Trophoblast cell (in vitro differentiated cells and primary cell): Measurements from ENCODE around the gene FAM163A.

Source experiments
- DNase-seq, 2 donors: peaks; one replicate each; pipeline ENCODE4 v3.0.0-alpha.2; 2016
- H2AFZ ChIP-seq: 2 replicates; pipeline ENCODE4 v1.6.1; 2013; ENCODE audit warnings: low read length, moderate library complexity, mild to moderate bottlenecking; ENCODE audit not compliant: insufficient read depth, poor library complexity
- H2AK5ac ChIP-seq: 2 replicates; pipeline ENCODE4 v1.6.1; 2013; ENCODE audit warnings: mild to moderate bottlenecking, low read length
- H2BK120ac ChIP-seq: 2 replicates; pipeline ENCODE4 v1.6.1; 2013; ENCODE audit warnings: low read length, mild to moderate bottlenecking, moderate library complexity; ENCODE audit not compliant: insufficient read depth, poor library complexity
- H2BK12ac ChIP-seq: 2 replicates; pipeline ENCODE4 v1.6.1; 2013; ENCODE audit warnings: mild to moderate bottlenecking, low read length, moderate library complexity
- H2BK5ac ChIP-seq: 2 replicates; pipeline ENCODE4 v1.6.1; 2013; ENCODE audit warnings: low read length, low read depth, moderate library complexity, mild to moderate bottlenecking; ENCODE audit not compliant: poor library complexity
- H3K14ac ChIP-seq: 2 replicates; pipeline ENCODE4 v1.6.1; 2013; ENCODE audit warnings: mild to moderate bottlenecking, low read length
- H3K18ac ChIP-seq: 2 replicates; pipeline ENCODE4 v1.6.1; 2013; ENCODE audit warnings: mild to moderate bottlenecking, low read length
- H3K23ac ChIP-seq: 2 replicates; pipeline ENCODE4 v1.6.1; 2013; ENCODE audit warnings: low read length
- H3K27ac ChIP-seq: 2 replicates; pipeline ENCODE4 v1.5.1; 2013; ENCODE audit warnings: low read depth, mild to moderate bottlenecking, inconsistent platforms, low read length, moderate library complexity
- H3K27me3 ChIP-seq: 2 replicates; pipeline ENCODE4 v1.6.1; 2013; ENCODE audit warnings: inconsistent platforms, mild to moderate bottlenecking, low read length, moderate library complexity; ENCODE audit not compliant: insufficient read depth
- H3K36me3 ChIP-seq, 2 experiments: 1 replicate in 1 of 2; 2 replicates in 1 of 2; pipeline ENCODE4 v1.6.1; 2013; ENCODE audit warnings: low read length in 2 of 2, mild to moderate bottlenecking in 2 of 2, moderate library complexity in 1 of 2; ENCODE audit not compliant: insufficient read depth in 2 of 2, control insufficient read depth in 1 of 2
- H3K4ac ChIP-seq: 2 replicates; pipeline ENCODE4 v1.6.1; 2013; ENCODE audit warnings: low read depth, mild to moderate bottlenecking, low read length, moderate library complexity
- H3K4me1 ChIP-seq, 2 experiments: 1 replicate in 1 of 2; 2 replicates in 1 of 2; pipeline ENCODE4 v1.6.1; 2013; ENCODE audit warnings: low read length in 2 of 2, mild to moderate bottlenecking in 2 of 2, moderate library complexity in 1 of 2; ENCODE audit not compliant: insufficient read depth in 2 of 2, control insufficient read depth in 1 of 2
- H3K4me2 ChIP-seq: 2 replicates; pipeline ENCODE4 v1.6.1; 2013; ENCODE audit warnings: inconsistent platforms, mild to moderate bottlenecking, low read length, moderate library complexity
- H3K4me3 ChIP-seq: 2 replicates; pipeline ENCODE4 v1.5.1; 2013; ENCODE audit warnings: mild to moderate bottlenecking, low read depth, low read length, inconsistent platforms
- H3K79me1 ChIP-seq: one replicate; pipeline ENCODE4 v1.6.1; 2013; ENCODE audit warnings: low read length
- H3K79me2 ChIP-seq: 2 replicates; pipeline ENCODE4 v1.6.1; 2013; ENCODE audit warnings: low read length, mild to moderate bottlenecking; ENCODE audit not compliant: control insufficient read depth, insufficient read depth, poor library complexity
- H3K9ac ChIP-seq: 2 replicates; pipeline ENCODE4 v1.6.1; 2013; ENCODE audit warnings: mild to moderate bottlenecking, low read length
- H3K9me3 ChIP-seq: 2 replicates; pipeline ENCODE4 v1.6.1; 2013; ENCODE audit warnings: low read depth, mild to moderate bottlenecking, control low read depth, inconsistent platforms, low read length; ENCODE audit not compliant: insufficient read depth
- H4K12ac ChIP-seq: 2 replicates; pipeline ENCODE4 v1.6.1; 2013; ENCODE audit warnings: low read depth, mild to moderate bottlenecking, low read length, moderate library complexity
- H4K8ac ChIP-seq: 2 replicates; pipeline ENCODE4 v1.6.1; 2013; ENCODE audit warnings: low read depth, mild to moderate bottlenecking, low read length, moderate library complexity
- H4K91ac ChIP-seq: one replicate; pipeline ENCODE4 v1.6.1; 2013; ENCODE audit warnings: low read depth, mild to moderate bottlenecking, low read length, moderate library complexity
- WGBS: extraction: QIAGEN DNeasy Blood & Tissue Kit; methylation state at CpG from one replicate; pipeline ENCODE4 v1.1.7; 2013; ENCODE audit warnings: missing lambda C conversion rate; ENCODE audit not compliant: insufficient read length, insufficient coverage; ENCODE audit errors: extremely low coverage; 5-methylcytosine and 5-hydroxymethylcytosine counted together

The FAM163A gene

GRCh38 chr1:179770887-179771502 is 27.9 kb downstream of the FAM163A start:
- no peak overlapping the region for H3K4me2 ChIP-seq
- no peak for DNase-seq
- no peak overlapping the region for H2AK5ac ChIP-seq
- no peak overlapping the region for H3K14ac ChIP-seq
- no peak overlapping the region for H2BK120ac ChIP-seq
- no peak overlapping the region for H4K91ac ChIP-seq
- H3K36me3 ChIP-seq: no peaks in the 10 kb centered on the region
- H3K9ac ChIP-seq: no peak overlapping the region
- H3K79me1 ChIP-seq: no peaks in the 10 kb centered on the region
- no peak overlapping the region for H3K27ac ChIP-seq
- H4K8ac ChIP-seq: no peak overlapping the region
- peaks cover 0 to 3% of the 10 kb centered on the region in 2 experiments for H3K4me1 ChIP-seq
- H3K23ac ChIP-seq: no peak overlapping the region
- H3K27me3 ChIP-seq: no peaks in the 10 kb centered on the region
- no peaks in the 10 kb centered on the region for H3K79me2 ChIP-seq
- no peak overlapping the region for H2AFZ ChIP-seq
- no peak overlapping the region for H4K12ac ChIP-seq
- H2BK5ac ChIP-seq: no peak overlapping the region
- H3K9me3 ChIP-seq: no peaks in the 10 kb centered on the region
- H2BK12ac ChIP-seq: no peak overlapping the region
- H3K4ac ChIP-seq: no peak overlapping the region
- H3K4me3 ChIP-seq: no peak overlapping the region
- H3K18ac ChIP-seq: no peak overlapping the region
- no CpG with 5 or more reads among the region's 9 CpGs for WGBS

GRCh38 chr1:179773264-179773663 is 30.2 kb downstream of the FAM163A start:
- Histone ChIP-seq H3K4me2 (no peak overlapping the region), H3K36me3 (no peaks in the 10 kb centered on the region), H3K27ac (no peak overlapping the region), H3K4me1 (no peaks in the 10 kb centered on the region), H3K79me2 (no peaks in the 10 kb centered on the region), H3K18ac (no peak overlapping the region), H3K14ac (no peak overlapping the region), H3K4me3 (no peak overlapping the region), H4K8ac (no peak overlapping the region), H3K79me1 (no peaks in the 10 kb centered on the region), H3K9ac (no peak overlapping the region), H3K4ac (no peak overlapping the region), H3K27me3 (no peaks in the 10 kb centered on the region), H2AK5ac (no peak overlapping the region), H2BK5ac (no peak overlapping the region), H3K9me3 (no peaks in the 10 kb centered on the region), H4K91ac (no peak overlapping the region), H4K12ac (no peak overlapping the region), H2BK120ac (no peak overlapping the region), H3K23ac (no peak overlapping the region), H2AFZ (no peak overlapping the region), H2BK12ac (no peak overlapping the region)
- WGBS: no CpG with 5 or more reads among the region's 4 CpGs
- no peak for DNase-seq

- no peak overlapping the region for H3K27ac ChIP-seq
- no peaks in the 10 kb centered on the region for H3K79me2 ChIP-seq
- no peak overlapping the region for H3K14ac ChIP-seq
- no peak for DNase-seq
- no peak overlapping the region for H4K91ac ChIP-seq
- no peak overlapping the region for H2AFZ ChIP-seq
- H3K9me3 ChIP-seq: no peaks in the 10 kb centered on the region
- WGBS: no CpG with 5 or more reads among the region's 2 CpGs
- no peak overlapping the region for H4K8ac ChIP-seq
- H2BK12ac ChIP-seq: no peak overlapping the region
- no peaks in the 10 kb centered on the region for H3K79me1 ChIP-seq
- H3K4ac ChIP-seq: no peak overlapping the region
- no peak overlapping the region for H4K12ac ChIP-seq
- no peak overlapping the region for H2BK120ac ChIP-seq
- no peaks in the 10 kb centered on the region for H3K27me3 ChIP-seq
- H3K4me3 ChIP-seq: no peak overlapping the region
- no peak overlapping the region for H2AK5ac ChIP-seq
- H3K4me2 ChIP-seq: no peak overlapping the region
- no peaks in the 10 kb centered on the region for H3K36me3 ChIP-seq
- H3K4me1 ChIP-seq: no peaks in the 10 kb centered on the region
- no peak overlapping the region for H2BK5ac ChIP-seq
- H3K18ac ChIP-seq: no peak overlapping the region
- no peak overlapping the region for H3K9ac ChIP-seq
- no peak overlapping the region for H3K23ac ChIP-seq
Measured at GRCh38 chr1:179774000-179774399, 30.9 kb downstream of the FAM163A start.

- H2BK120ac ChIP-seq: no peak overlapping the region
- H3K4me1 ChIP-seq: no peaks in the 10 kb centered on the region
- H3K4ac ChIP-seq: no peak overlapping the region
- no peaks in the 10 kb centered on the region for H3K9me3 ChIP-seq
- H4K91ac ChIP-seq: no peak overlapping the region
- no peak overlapping the region for H2BK12ac ChIP-seq
- no peak overlapping the region for H3K18ac ChIP-seq
- H3K4me3 ChIP-seq: no peak overlapping the region
- H2AK5ac ChIP-seq: no peak overlapping the region
- H3K27ac ChIP-seq: no peak overlapping the region
- no peaks in the 10 kb centered on the region for H3K36me3 ChIP-seq
- no peak overlapping the region for H3K9ac ChIP-seq
- no peak overlapping the region for H2AFZ ChIP-seq
- no peak overlapping the region for H3K14ac ChIP-seq
- H3K23ac ChIP-seq: no peak overlapping the region
- H3K79me1 ChIP-seq: no peaks in the 10 kb centered on the region
- no peak overlapping the region for H4K8ac ChIP-seq
- no peak overlapping the region for H2BK5ac ChIP-seq
- DNase-seq: no peak
- H3K4me2 ChIP-seq: no peak overlapping the region
- WGBS: no CpG with 5 or more reads among the region's 8 CpGs
- no peaks in the 10 kb centered on the region for H3K79me2 ChIP-seq
- H3K27me3 ChIP-seq: no peaks in the 10 kb centered on the region
- H4K12ac ChIP-seq: no peak overlapping the region
Measured at GRCh38 chr1:179774566-179774965, 31.5 kb downstream of the FAM163A start.
